Choroid plexus epithelial cell (primary cell): ENCODE measurements around the gene ST6GALNAC3.

Experiments used
- DNase-seq: peaks from one replicate; pipeline ENCODE4 v3.0.0-alpha.2; 2010; ENCODE audit warnings: low read depth
- H3K4me3 ChIP-seq: 2 replicates; pipeline ENCODE4 v1.5.1; 2011; ENCODE audit warnings: low read depth, mild to moderate bottlenecking, control low read depth, low read length, moderate library complexity
- CTCF ChIP-seq: conservative IDR thresholded peaks from 2 replicates; pipeline ENCODE4 v1.5.1; 2011; ENCODE audit warnings: low read depth, mild to moderate bottlenecking, control low read depth, inconsistent platforms, low read length, moderate library complexity

ST6GALNAC3 gene

GRCh38 chr1:76259270-76259669, 184.7 kb downstream of the ST6GALNAC3 start:
- no peak for TF ChIP-seq CTCF
- no peak overlapping the region for H3K4me3 ChIP-seq
- no peak for DNase-seq

- TF ChIP-seq CTCF: no peak
- DNase-seq: no peak
- H3K4me3 ChIP-seq: no peak overlapping the region
Observed at GRCh38 chr1:76260279-76260678, 185.7 kb downstream of the ST6GALNAC3 start.

GRCh38 chr1:76262601-76263000, 188.1 kb downstream of the ST6GALNAC3 start:
- no peak for DNase-seq
- TF ChIP-seq CTCF: no peak

GRCh38 chr1:76264642-76265041, 190.1 kb downstream of the ST6GALNAC3 start:
- no peak for DNase-seq
- no peak for TF ChIP-seq CTCF
- no peak overlapping the region for H3K4me3 ChIP-seq

More at GRCh38 chr1:76262601-76263000, 188.1 kb downstream of the ST6GALNAC3 start:
- no peak overlapping the region for H3K4me3 ChIP-seq

GRCh38 chr1:76266762-76267161, 192.2 kb downstream of the ST6GALNAC3 start:
- TF ChIP-seq CTCF: no peak
- no peak for DNase-seq
- H3K4me3 ChIP-seq: no peak overlapping the region

GRCh38 chr1:76267631-76268030, 193.1 kb downstream of the ST6GALNAC3 start:
- no peak for DNase-seq
- no peak overlapping the region for H3K4me3 ChIP-seq
- no peak for TF ChIP-seq CTCF

GRCh38 chr1:76268341-76268740, 193.8 kb downstream of the ST6GALNAC3 start:
- peak; percentile 19 for DNase-seq
- TF ChIP-seq CTCF: no peak
- no peak overlapping the region for H3K4me3 ChIP-seq
